OCI-LY3 (cell line): ENCODE results near the gene SCPEP1.

Source experiments
- H2AFZ ChIP-seq: fragments of 200-600, 300-600 bp; shearing (Covaris generic); 2 replicates; pipeline ENCODE4 v1.6.0; 2014; ENCODE audit warnings: antibody characterized with exemption, low read depth, low read length
- H3K27ac ChIP-seq: fragments of 200-600, 300-600 bp; sonication (generic); 2 replicates; pipeline ENCODE4 v1.5.1; 2014; ENCODE audit warnings: mild to moderate bottlenecking, low read length, moderate library complexity, mixed read lengths
- H3K27me3 ChIP-seq: fragments of 200-600, 300-600 bp; sonication (generic); 2 replicates; pipeline ENCODE4 v1.6.1; 2014; ENCODE audit warnings: low read depth, low read length, mixed read lengths
- H3K36me3 ChIP-seq: fragments of 200-600, 300-600 bp; sonication (generic); replicated peaks from 2 replicates; pipeline ENCODE3; 2014; ENCODE audit warnings: low read depth, low read length, mixed read lengths
- H3K4me1 ChIP-seq: fragments of 300-600, 200-600 bp; sonication (generic); 2 replicates; pipeline ENCODE4 v1.6.1; 2014; ENCODE audit warnings: low read length, mixed read lengths
- H3K4me2 ChIP-seq: fragments of 200-600, 300-600 bp; sonication (generic); 2 replicates; pipeline ENCODE4 v1.6.1; 2014; ENCODE audit warnings: low read length, mixed read lengths
- H3K4me3 ChIP-seq: fragments of 300-600, 200-600 bp; sonication (generic); 2 replicates; pipeline ENCODE4 v1.5.1; 2014; ENCODE audit warnings: antibody characterized with exemption, mild to moderate bottlenecking, low read length, moderate library complexity
- H3K79me2 ChIP-seq: fragments of 300-600, 200-600 bp; shearing (Covaris generic); 2 replicates; pipeline ENCODE4 v1.6.1; 2014; ENCODE audit warnings: mild to moderate bottlenecking, low read length, mixed read lengths
- H3K9ac ChIP-seq: fragments of 300-600, 200-600 bp; shearing (Covaris generic); 2 replicates; pipeline ENCODE4 v1.6.0; 2014; ENCODE audit warnings: mild to moderate bottlenecking, low read length, moderate library complexity
- H3K9me3 ChIP-seq: fragments of 200-600, 300-600 bp; shearing (Covaris generic); 2 replicates; pipeline ENCODE4 v1.6.1; 2014; ENCODE audit warnings: low read length, mixed read lengths; ENCODE audit not compliant: insufficient read depth
- H4K20me1 ChIP-seq: fragments of 200-600, 300-600 bp; sonication (generic); 2 replicates; pipeline ENCODE4 v1.6.1; 2016; ENCODE audit warnings: low read length, mixed read lengths; ENCODE audit not compliant: insufficient read depth
- EZH2phosphoT487 ChIP-seq: fragments of 200-600 bp; shearing (Covaris generic); IDR thresholded peaks from 2 replicates; pipeline ENCODE4 v1.6.1; 2018; ENCODE audit warnings: antibody characterized with exemption, mixed run types, low read depth
- TF ChIP-seq, protein P1 (sequence below): fragments of 200-600, 300-600 bp; sonication (generic); IDR thresholded peaks from 2 replicates; pipeline ENCODE4 v1.5.1; 2014; ENCODE audit warnings: antibody characterized with exemption, low read length, low read depth

The SCPEP1 gene

DNA sequence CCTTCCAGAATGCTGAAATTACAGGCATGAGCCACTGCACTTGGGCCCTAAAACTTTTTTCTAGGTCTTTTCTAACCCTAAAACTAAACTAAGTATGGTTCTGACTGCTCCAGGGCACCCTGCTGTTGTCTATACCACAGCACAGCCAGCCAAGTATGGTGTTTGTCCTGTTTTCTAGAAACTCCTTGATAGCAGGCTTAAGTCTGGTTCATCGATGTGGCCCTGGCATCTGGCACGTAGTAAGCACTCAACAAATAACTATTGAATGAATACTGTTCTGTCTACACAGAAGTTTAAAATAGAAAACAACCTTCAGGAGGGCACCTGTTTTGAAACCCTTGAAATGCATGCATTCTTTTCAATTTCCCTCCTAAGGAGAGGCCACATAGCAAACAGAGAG, 62.6 kb downstream of the SCPEP1 start:
- TF ChIP-seq, protein P1, sequence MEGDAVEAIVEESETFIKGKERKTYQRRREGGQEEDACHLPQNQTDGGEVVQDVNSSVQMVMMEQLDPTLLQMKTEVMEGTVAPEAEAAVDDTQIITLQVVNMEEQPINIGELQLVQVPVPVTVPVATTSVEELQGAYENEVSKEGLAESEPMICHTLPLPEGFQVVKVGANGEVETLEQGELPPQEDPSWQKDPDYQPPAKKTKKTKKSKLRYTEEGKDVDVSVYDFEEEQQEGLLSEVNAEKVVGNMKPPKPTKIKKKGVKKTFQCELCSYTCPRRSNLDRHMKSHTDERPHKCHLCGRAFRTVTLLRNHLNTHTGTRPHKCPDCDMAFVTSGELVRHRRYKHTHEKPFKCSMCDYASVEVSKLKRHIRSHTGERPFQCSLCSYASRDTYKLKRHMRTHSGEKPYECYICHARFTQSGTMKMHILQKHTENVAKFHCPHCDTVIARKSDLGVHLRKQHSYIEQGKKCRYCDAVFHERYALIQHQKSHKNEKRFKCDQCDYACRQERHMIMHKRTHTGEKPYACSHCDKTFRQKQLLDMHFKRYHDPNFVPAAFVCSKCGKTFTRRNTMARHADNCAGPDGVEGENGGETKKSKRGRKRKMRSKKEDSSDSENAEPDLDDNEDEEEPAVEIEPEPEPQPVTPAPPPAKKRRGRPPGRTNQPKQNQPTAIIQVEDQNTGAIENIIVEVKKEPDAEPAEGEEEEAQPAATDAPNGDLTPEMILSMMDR: no peak
- TF ChIP-seq EZH2phosphoT487: no peak
- H3K4me3 ChIP-seq: no peak overlapping the region
- H3K4me1 ChIP-seq: no peaks in the 10 kb centered on the region
- H3K9me3 ChIP-seq: no peaks in the 10 kb centered on the region
- no peaks in the 10 kb centered on the region for H3K36me3 ChIP-seq
- no peaks in the 10 kb centered on the region for H3K79me2 ChIP-seq
- no peak overlapping the region for H3K27ac ChIP-seq
- H3K27me3 ChIP-seq: peaks cover 45% of the 10 kb centered on the region
- no peak overlapping the region for H2AFZ ChIP-seq
- no peaks in the 10 kb centered on the region for H4K20me1 ChIP-seq
- no peak overlapping the region for H3K4me2 ChIP-seq
- H3K9ac ChIP-seq: no peak overlapping the region

DNA sequence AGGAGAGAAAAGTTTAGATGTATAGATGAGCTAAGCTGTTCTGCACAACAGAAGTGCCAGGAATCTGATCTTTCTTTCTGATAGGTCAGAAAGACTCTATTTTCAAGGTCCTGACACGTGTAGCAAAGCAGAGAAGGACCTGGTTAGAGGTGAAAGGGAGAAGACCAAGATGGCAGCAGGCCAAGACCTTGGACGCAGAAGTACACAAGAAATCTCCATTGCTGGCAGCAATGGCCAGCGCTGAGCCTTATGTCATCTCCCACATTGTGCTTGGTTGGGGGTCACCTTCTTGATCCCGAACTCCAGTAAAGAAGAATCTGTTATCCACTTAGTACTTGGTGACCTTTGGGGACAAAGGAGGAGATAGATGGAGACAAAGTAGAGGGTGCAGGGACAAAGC, 65.3 kb downstream of the SCPEP1 start:
- TF ChIP-seq, protein P1: no peak
- no peak for TF ChIP-seq EZH2phosphoT487
- no peak overlapping the region for H2AFZ ChIP-seq
- H3K27me3 ChIP-seq: peaks cover 22% of the 10 kb centered on the region
- no peak overlapping the region for H3K4me3 ChIP-seq
- H4K20me1 ChIP-seq: no peaks in the 10 kb centered on the region
- 0 out of 2 replicates have a peak, but pooled peaks cover 5% of the 10 kb centered on the region for H3K4me1 ChIP-seq
- H3K36me3 ChIP-seq: no peaks in the 10 kb centered on the region
- H3K9ac ChIP-seq: no peak overlapping the region
- H3K79me2 ChIP-seq: no peaks in the 10 kb centered on the region
- no peaks in the 10 kb centered on the region for H3K9me3 ChIP-seq
- no peak overlapping the region for H3K27ac ChIP-seq
- no peak overlapping the region for H3K4me2 ChIP-seq

DNA sequence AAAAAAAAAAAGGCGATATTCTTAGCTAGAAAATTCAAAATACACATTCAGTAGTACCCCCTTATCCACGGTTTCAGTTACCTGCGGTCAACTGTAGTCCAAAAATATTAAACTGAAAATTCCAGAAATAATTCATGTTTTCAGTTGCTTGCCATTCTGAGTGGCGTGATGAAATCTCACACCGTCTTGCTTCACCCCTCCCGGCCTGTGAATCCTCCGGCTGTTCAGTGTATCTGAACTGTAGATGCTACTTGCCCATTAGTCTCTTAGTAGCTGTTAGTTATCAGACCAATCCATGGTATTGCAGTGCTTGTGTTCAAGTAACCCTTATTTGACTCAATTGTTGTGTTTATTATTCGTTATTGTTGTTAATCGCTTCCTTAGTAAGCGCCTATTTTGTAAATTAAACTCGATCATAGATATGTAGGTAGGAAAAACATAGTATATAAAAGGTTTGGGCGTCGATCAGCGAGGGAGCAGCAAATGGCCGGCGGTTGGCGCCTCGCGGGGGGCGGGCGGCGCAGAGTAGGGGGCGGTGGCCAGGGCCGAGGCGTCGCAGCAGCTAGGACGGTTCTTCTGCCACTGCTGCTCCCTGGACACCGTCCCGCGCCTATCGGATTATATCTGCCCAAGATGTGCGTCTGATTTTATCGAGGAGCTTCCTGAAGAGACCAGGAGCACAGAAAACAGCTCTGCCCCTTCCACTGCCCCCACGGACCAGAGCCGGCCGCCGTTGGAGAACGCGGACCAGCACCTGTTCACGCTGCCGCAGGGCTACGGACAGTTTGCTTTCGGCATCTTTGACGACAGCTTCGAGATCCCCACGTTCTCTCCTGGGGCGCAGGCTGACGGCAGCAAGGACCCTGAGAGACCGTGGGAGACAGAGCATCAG, 67.3 kb downstream of the SCPEP1 start:
- peaks cover 13% of the 10 kb centered on the region for H3K27me3 ChIP-seq
- no peaks in the 10 kb centered on the region for H4K20me1 ChIP-seq
- H3K4me1 ChIP-seq: 0 out of 2 replicates have a peak, but pooled peaks cover 5% of the 10 kb centered on the region
- H3K9ac ChIP-seq: no peak overlapping the region
- no peak overlapping the region for H3K27ac ChIP-seq
- H2AFZ ChIP-seq: no peak overlapping the region
- H3K4me2 ChIP-seq: no peak overlapping the region
- no peaks in the 10 kb centered on the region for H3K79me2 ChIP-seq
- no peaks in the 10 kb centered on the region for H3K9me3 ChIP-seq
- no peaks in the 10 kb centered on the region for H3K36me3 ChIP-seq
- no peak overlapping the region for H3K4me3 ChIP-seq
- no peak for TF ChIP-seq EZH2phosphoT487
- TF ChIP-seq, protein P1: no peak

DNA sequence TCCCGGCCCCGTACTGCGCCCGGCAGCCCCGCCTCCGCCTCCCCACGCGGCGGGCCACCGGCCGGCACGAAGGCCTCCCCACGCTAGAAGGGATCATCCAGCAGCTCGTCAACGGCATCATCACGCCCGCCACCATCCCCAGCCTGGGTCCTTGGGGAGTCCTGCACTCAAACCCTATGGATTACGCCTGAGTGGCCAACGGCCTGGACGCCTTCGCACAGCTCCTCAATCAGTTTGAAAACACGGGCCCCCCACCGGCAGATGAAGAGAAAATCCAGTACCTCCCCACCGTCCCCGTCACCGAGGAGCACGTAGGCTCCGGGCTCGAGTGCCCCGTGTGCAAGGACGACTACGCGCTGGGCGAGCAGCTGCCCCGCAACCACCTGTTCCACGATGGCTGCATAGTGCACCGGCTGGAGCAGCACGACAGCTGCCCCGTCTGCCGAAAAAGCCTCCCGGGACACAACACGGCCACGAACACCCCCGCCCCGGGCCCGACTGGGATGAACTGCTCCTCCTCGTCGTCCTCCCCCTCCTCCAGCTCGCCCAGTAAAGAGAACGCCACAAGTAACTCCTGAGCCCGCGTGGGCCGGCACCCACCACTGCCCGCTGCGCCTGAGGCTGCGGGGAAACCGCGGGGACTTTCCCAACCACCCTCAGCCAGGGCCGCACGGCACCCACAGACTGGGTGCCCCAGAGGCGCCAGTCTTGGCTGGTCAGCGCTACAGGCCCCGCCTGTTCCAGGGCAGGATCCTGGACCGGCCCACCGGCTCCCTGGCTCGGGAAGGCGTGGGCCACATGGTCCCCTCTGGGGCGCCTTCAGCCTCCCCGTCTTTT, 68.2 kb downstream of the SCPEP1 start:
- Histone ChIP-seq H3K9me3 (no peaks in the 10 kb centered on the region), H3K9ac (peak overlapping the region; percentile 54; the same call in 1 of the 2 replicates), H3K4me1 (0 out of 2 replicates have a peak, but pooled peaks cover 5% of the 10 kb centered on the region), H3K27ac (no peak overlapping the region), H3K4me2 (peak overlapping the region; percentile 62), H3K79me2 (no peaks in the 10 kb centered on the region), H3K27me3 (peaks cover 10% of the 10 kb centered on the region), H4K20me1 (no peaks in the 10 kb centered on the region), H3K4me3 (peak overlapping the region; percentile 63), H2AFZ (peak overlapping the region; percentile 64; the same call in 1 of the 2 replicates), H3K36me3 (no peaks in the 10 kb centered on the region)
- TF ChIP-seq EZH2phosphoT487: no peak
- TF ChIP-seq, protein P1: no peak
